Colon (tissue), 2 donors: ENCODE results near the gene CACNA1E.

Source experiments
- FAIRE-seq: peaks from 2 replicates; lab custom pipeline; 2012; peaks lifted over from hg19 to GRCh38; lab: Jason Lieb, UNC
- donor health status: control.
- donor health status: control.

The CACNA1E gene

GRCh38 chr1:181637998-181638397 is 154.7 kb downstream of the CACNA1E start:
- FAIRE-seq = no peak

DNA sequence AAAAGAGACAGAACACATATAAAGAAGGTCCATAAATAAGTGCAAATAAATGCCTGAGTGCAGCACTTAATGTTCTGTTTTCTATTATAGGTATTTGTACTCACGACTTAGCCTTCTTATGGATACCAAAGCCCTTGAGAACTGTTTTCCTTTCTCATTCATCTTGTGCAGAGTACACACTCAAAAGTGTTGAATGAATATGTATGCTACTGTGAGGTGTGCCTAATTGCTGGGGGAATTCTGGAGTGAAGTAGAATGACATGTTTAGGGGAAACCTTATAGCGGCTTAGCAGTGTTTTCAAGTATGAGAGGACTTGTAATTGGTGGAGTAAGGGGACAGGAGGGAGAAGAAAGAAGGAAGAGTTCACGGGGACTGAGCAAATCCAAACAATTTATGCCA is 157.6 kb downstream of the CACNA1E start:
- no peak for FAIRE-seq

DNA sequence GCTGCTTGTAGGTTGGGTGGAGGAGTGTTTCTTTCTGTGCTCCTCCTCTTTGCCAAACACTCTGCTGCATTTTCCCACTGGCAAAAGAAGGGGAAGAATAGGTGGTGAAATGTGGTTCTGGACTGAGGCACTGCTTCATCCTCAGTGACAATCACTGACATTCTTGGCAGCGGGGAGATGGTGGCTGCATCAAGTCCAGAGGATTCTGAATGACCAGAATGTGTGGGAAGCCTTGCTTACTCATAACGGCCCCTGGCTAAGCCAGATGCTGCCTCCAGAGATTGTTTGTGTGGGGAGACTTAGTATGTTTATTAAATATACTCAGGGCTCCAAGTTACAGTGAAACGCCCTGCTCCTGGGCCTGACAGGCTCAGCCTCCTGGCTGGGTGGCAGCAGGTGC is 160.3 kb downstream of the CACNA1E start:
- no peak for FAIRE-seq

DNA sequence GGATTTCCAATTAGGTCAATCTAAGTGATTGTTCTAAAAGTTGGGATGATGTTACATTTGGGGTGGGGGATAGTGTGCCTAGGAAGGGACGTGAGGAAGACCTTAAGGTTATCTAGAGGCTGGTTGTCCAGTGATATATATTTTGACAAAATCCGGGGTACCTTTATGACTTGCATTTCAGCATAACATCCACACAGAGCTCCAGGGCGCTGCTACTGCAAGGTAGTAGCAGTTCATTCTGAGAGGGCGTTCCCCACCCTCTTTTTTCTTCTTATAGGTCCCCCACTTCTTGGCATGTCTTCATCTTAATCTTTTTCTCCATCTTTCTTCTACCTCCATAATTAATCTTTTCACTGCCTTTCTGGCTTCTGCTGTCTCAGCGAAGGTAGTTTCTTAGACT is 161.9 kb downstream of the CACNA1E start:
- FAIRE-seq = no peak

GRCh38 chr1:181646710-181647109 is 163.4 kb downstream of the CACNA1E start:
- no peak for FAIRE-seq

DNA sequence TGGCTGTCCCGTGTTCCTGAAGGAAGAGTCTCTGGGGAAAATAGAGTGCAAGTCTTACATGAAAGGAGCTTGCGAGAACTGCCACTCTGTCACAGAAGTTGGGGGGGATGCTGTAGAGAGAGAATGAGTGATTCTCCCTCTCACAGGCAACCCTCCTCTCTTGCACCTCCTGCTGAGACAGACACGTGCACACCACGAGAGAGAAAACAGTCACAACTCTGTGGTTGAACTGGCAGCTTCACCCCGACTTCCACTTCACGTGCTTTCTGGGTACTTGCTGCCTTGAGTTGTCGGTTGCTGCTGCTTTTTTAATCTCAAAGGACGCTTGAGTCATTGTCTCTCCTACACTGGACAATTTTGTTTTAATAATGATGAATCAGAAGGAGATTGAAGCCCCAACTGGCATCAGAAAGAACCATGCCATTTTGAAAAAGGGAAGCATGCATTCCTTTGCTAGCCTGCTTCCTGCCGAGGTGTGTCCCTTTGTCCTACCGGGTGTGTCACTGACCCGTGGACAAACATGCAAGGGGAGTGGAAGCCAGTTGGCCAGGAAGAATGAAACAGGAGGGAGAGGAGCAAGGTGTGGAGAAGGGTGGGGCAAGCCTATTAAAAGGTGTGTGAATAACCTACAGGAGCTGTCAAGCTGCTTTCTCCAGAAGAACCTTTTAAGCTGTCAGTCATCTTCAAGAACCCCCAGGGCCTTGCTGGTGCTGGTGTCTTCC is 164.2 kb downstream of the CACNA1E start:
- no peak for FAIRE-seq

DNA sequence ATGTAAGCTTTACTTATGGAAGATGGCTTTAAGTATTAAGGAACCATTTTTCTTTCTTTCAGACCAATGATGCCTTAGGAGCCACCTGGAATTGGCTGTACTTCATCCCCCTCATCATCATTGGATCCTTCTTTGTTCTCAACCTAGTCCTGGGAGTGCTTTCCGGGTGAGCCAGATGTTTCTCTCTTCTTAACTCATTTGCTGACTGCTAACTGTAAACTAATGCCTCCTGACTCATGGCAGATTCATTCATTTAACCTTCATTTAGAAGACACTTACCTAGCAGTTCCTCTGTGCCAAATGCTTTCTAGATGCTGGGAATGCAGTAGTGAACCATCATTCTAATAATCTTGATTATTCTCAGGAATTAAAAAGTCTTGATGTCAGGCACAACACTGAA is 168.0 kb downstream of the CACNA1E start:
- FAIRE-seq = no peak

DNA sequence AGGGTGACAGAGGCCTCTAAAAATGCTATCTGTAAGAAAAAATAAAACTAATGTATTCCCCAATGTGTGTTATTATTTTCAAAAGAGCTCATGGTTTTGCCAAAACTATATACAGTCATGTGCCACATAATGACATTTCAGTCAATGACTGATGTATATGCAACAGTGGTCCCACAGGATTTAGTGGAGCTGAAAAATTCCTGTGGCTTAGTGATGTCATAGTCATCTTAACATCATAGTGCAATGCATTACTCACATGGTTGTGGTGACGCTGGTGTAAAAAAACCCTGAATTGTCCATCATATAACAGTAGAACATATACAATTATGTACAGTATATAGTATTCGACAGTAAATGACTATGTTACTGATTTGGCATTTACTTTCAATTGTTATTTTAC is 172.4 kb downstream of the CACNA1E start:
- no peak for FAIRE-seq

DNA sequence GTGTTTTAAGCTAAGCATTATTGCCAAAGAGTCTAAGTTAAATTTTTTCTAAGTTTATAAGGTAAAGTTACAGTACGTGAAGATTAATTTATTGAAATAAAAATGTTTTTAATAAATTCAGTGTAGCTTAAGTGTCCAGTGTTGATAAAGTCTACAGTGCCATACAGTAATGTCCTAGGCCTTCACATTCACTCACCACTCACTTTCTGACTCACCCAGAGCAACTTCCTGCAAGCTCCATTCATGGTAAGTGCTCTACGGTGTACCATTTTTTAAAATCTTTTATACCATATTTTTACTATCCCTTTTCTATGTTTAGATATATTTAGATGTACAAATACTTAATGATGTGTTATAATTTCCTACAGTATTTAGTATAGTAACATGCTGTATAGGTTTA is 173.2 kb downstream of the CACNA1E start:
- no peak for FAIRE-seq

DNA sequence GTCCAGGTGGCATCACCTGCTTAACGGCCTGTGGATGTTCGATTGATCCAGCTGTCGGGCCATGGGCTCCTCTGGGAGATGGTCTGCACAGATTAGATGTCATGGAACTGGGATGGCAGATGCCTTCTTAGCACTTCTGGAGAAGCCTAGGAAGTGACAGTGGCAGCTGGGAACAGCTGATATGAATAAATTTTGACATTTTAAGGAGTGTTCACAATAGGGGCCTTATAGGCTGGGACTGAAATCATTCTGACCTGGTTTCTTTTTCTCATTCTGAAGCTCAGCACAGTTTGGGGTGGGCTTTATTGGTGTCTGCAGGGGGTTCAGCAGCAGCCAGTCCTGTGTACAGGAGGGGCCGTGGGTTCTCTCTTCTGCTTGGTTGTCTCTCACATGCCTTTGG is 175.3 kb downstream of the CACNA1E start:
- FAIRE-seq = no peak

DNA sequence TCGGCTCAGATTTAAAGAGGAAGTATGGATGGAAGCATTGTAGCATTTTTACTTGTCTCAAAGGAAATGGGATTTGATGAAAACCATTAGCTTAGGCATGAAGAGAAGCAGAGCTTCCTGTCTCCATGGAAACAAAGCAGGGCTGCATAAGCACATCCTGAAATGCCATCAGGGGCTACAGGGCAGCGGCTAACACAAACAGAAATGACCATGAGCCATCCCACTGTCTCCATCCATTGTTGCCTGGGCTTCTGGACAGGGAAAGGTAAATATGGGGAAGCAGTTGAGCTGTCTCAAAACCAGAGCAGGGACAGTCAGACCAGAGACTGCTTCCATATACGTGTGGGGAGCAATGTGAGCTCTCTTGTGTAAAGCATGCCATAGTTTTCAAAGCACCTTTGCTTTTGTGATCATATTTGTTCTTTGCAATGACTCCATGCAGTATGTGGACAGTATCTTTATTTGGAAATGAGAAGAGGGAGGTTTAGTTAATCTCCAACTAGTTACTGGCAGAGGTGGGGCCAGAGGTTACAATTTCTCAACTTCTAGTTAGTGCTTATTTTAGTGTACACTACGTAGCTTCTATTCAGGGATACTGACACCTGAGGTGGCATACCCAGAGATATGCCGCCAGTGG is 176.1 kb downstream of the CACNA1E start:
- FAIRE-seq = no peak

- FAIRE-seq = no peak
Measured at GRCh38 chr1:181660621-181661020, 177.3 kb downstream of the CACNA1E start.

- FAIRE-seq = no peak
Measured at GRCh38 chr1:181661569-181661968, 178.3 kb downstream of the CACNA1E start.

GRCh38 chr1:181662606-181663005 is 179.3 kb downstream of the CACNA1E start:
- FAIRE-seq = no peak

- FAIRE-seq = no peak
Measured at GRCh38 chr1:181664543-181664942, 181.2 kb downstream of the CACNA1E start.

DNA sequence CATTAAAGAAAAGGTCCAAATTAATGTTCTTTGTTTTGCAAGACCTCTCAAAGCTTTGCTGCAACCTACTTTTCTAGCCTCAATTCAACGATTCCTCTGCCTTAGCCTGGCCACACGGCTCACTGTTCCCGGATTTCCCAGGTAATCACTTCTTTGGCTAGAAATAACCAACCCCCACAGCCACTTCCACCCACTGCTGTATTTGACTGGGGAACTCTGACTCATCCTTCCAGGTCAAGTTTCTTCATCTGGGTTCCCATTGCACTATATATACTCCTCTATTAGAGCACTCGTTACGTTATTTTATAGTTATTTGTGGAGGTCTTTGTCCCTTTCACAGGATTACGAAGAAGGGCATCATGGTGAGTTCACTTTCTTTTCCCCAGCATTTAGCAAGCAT is 185.9 kb downstream of the CACNA1E start:
- no peak for FAIRE-seq

GRCh38 chr1:181674617-181675016 is 191.3 kb downstream of the CACNA1E start:
- no peak for FAIRE-seq

- no peak for FAIRE-seq
Measured at GRCh38 chr1:181675091-181675917, 192.0 kb downstream of the CACNA1E start.

DNA sequence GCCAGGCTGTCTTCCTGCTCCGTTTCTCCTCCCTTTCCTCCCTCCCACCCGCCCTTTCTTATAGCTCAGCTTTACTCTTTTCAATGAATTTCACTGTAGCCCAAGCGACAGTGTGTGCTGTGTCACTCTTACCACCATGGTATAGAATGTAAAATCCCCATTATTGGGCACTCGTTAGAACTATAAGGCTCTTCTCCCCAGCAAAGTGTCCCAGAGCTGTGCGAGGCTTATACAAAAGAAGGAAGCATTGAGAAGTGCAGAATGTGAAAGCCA is 192.5 kb downstream of the CACNA1E start:
- FAIRE-seq = no peak

- FAIRE-seq = no peak
Measured at GRCh38 chr1:181676269-181676668, 193.0 kb downstream of the CACNA1E start.

DNA sequence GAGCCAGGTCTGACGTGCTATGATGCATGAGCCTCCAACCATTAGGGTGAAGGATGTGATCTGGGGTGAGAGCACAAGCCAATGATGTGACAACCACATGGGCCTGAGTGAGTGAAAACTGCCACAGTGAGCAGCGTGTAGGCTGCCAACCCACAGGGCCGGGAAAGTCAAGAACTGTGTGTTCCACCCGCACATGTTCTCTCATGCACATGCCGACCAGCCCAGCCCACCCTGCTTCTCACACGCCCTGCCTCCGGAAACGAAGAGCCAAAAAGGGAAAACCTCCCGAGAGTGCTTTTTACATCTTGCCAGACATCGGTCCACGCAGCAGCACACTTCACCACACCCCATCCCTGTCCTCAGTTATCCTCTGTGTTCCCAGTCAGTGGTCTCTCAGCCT is 197.0 kb downstream of the CACNA1E start:
- no peak for FAIRE-seq

- FAIRE-seq = no peak
Measured at GRCh38 chr1:181680871-181681270, 197.6 kb downstream of the CACNA1E start.

- FAIRE-seq = no peak
Measured at GRCh38 chr1:181685211-181685610, 201.9 kb downstream of the CACNA1E start.

- FAIRE-seq = no peak
Measured at GRCh38 chr1:181701891-181702290, 218.6 kb downstream of the CACNA1E start.
